GM12801 (cell line): ENCODE data around the gene MAPKAPK2.

Experiments used
- TF ChIP-seq, protein P1 (sequence below): IDR thresholded peaks from one replicate; pipeline ENCODE4 v1.5.1; 2011; ENCODE audit warnings: control low read depth; ENCODE audit not compliant: insufficient read length; ENCODE audit errors: extremely low read depth

The MAPKAPK2 gene

DNA sequence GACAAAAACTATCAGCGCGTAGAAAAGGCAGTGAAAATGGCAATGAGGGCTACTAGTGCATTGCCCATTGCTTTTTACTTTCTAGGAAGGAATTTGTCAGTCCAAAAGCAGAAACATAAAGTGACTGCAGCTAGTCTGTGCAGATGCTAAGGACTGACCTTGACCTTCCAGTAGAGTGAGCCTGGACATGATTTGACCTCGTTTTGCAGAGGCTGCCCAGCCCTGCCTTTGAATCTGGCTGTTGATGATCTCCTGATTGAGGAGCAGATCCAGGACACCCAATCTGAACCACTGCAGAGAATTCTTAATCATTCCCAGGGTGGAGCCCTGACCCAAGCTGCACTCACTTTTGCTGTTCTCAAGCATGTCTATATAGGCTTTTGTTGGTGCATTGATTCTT is 27.8 kb upstream of the MAPKAPK2 start:
- TF ChIP-seq, protein P1, sequence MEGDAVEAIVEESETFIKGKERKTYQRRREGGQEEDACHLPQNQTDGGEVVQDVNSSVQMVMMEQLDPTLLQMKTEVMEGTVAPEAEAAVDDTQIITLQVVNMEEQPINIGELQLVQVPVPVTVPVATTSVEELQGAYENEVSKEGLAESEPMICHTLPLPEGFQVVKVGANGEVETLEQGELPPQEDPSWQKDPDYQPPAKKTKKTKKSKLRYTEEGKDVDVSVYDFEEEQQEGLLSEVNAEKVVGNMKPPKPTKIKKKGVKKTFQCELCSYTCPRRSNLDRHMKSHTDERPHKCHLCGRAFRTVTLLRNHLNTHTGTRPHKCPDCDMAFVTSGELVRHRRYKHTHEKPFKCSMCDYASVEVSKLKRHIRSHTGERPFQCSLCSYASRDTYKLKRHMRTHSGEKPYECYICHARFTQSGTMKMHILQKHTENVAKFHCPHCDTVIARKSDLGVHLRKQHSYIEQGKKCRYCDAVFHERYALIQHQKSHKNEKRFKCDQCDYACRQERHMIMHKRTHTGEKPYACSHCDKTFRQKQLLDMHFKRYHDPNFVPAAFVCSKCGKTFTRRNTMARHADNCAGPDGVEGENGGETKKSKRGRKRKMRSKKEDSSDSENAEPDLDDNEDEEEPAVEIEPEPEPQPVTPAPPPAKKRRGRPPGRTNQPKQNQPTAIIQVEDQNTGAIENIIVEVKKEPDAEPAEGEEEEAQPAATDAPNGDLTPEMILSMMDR = no peak

DNA sequence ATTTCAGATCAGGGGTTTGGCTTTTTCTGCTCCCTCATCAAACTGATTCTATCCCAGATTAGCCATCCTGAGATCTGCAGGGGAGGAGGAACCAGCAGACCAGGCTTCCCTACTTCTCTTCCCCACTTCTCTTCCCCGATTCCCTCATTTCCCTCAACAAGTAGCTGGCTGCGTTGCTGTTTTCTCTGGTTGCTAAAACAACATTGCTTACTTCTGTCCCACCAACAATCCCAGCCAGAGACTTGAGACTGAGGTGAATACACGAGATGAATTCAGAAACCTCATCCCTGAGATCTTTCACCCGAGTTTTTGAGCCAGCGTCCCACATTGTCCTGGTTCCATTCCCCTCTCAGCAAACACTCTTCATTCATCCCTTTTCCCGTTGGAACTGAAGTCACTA is 27.0 kb upstream of the MAPKAPK2 start:
- TF ChIP-seq, protein P1 = no peak

- TF ChIP-seq, protein P1 = no peak
Measured at GRCh38 chr1:206658264-206658980, 26.3 kb upstream of the MAPKAPK2 start.

- TF ChIP-seq, protein P1 = no peak
Measured at GRCh38 chr1:206658981-206659273, 25.8 kb upstream of the MAPKAPK2 start.

GRCh38 chr1:206660136-206660535 is 24.6 kb upstream of the MAPKAPK2 start:
- TF ChIP-seq, protein P1 = no peak

DNA sequence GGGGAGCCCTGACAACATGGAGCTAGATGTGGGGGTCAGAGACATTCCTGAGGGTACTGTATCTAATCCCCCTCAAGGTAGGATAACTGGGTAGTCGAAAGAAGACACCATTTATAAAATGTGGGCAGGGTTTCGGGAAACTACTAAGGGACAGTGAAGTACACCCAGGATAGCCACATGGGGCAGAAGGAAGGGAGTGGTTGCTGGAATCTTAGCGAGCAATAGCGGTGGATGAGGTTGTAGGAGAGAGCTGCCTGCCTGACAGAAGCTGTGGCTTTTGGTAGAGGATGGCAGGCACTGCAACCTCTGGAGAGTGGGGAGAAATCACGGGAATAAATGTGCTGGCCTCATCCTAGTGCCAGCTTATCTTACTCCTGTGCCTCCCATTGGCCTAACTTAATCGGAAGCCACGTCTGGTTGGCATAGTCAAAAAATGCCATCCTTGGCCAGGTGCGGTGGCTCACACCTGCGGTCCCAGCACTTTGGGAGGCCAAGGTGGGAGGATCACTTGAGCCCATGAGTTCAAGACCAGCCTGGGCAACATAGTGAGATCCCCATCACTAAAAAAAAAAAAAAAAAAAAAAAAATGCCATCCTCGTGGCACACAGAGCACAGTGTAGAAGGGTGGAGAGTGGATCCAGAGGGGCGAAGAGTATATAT is 23.4 kb upstream of the MAPKAPK2 start:
- TF ChIP-seq, protein P1 = no peak

GRCh38 chr1:206662396-206663092 is 22.2 kb upstream of the MAPKAPK2 start:
- TF ChIP-seq, protein P1 = no peak
